Fibroblast of skin of left biceps (primary cell): ENCODE data around the gene QKI.
"Not testable (repeated sequence)": the region's sequence is repeated elsewhere in the genome, so short reads cannot be mapped to it uniquely, and the experiment has no call there.

Source experiments
- DNase-seq, 2 experiments: peaks; one replicate each; pipeline ENCODE4 v3.0.0-alpha.2; 2013; ENCODE audit warnings: low read depth in 2 of 2

Gene QKI

DNA sequence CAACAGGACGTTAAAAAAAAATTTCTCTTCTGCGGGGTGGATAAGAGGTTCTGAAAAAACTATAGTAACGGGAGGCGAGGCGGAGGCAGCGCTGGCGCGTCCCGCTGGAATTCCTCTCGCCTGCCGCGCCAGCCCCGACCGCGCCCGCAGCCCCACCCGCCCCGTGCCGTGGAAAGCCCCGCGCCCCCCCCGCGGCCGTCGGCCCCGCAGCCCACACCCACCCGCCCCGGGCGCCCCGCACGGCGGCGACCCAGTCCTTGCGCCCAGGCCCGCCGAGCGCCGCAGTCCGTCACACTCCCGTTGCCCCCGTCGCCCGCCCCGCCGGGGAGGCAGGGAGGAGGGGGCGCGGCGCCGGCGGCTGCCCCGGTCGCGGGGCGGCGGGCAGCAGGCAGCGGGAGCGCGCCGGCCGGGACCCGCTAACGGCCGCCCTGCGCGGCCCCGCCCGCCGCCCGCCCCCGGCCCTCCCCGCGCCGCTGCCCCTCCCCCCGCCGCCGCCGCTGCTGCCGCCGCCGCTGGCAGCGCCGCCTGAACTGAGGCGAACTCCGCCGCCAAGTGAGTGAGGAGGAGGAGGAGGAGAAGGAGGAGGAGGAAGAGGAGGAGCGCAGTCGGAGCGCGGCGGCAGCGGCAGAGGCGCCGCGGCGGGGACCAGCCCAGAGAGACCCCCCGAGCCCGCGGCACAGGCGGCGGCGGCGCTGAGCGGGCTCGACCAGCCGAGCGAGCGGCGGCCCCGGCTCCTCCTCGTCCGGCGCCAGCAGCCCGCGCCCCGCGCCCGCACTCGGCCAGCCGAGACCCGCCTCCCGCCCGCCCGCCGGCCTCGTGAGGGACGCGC is at the start of gene QKI:
Gene QKI, plus strand, starts transcription at position 602 of the 829 bp plus-strand sequence. CDS start 476 bp downstream, outside the sequence.
- DNase-seq: peak; percentile 66 to 67

DNA sequence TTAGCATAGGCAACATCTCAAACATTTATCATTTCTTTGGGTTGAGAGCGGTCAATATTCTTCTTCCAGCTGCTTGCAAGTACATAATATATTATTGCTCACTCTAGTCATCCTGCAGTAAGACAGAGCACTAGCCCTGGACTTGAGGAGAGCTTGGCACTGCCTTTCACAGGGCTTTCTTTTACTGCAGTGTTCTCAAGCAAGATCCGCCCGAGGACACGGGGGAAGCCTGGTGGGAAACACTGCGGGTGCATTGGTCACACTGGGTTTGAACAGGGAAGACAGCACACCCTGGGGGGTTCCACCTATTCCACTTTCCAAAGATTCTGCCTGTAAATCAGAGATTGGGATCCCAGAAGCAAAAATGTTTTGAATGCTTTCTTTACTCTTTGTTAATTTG is 48.2 kb upstream of the QKI start:
- no peak for DNase-seq

DNA sequence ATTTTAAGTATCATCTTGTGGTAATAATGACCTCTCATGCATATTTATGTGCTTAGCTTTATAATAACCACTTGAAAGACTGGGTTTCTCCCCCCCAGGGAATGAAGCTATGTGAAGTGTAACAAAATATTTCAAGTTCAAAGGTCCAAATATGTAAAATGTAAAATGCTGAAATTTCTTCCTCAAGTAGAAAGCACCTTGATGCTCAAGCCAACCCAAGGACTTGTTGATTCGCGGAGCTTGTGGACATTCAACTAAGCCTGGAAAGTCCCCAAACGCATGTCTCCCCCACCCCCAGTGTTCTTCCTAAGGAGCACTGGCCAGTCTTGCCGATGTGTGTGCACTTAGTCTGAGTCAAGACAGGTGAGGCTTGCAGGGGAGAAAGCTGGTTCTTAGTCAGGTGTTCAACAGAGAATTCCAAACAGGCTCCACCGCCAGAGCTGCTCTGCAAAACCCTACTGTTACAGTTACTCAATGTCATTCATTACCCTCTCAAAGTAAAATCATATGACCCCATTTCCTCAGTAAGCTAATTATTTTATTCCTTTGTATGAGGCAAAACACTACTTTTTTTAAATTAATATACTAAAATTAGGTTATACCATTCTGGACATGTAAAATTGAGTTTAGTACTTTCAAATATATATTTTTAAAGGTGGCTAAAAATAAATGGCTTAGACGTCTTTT is 46.9 kb upstream of the QKI start:
- DNase-seq: no peak

DNA sequence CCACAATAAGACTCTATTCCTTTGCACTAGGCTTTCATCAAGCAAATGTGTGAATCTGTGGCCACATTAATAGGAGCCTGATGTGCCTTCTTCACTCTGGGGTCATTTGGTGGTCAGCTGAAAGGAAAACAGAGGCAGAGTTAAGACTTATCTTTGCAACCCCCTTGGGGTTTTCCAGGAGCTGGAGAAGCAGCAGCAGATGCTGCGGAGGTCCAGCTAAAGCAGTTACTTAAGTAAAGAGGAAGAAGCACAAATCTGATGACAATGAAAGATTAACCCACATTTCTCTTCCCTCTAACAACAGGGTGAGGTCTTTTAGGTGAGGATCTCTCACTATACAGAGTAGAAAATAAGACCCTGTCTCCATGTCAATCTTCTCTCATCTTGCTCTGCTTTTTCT is 45.4 kb upstream of the QKI start:
- no peak for DNase-seq

DNA sequence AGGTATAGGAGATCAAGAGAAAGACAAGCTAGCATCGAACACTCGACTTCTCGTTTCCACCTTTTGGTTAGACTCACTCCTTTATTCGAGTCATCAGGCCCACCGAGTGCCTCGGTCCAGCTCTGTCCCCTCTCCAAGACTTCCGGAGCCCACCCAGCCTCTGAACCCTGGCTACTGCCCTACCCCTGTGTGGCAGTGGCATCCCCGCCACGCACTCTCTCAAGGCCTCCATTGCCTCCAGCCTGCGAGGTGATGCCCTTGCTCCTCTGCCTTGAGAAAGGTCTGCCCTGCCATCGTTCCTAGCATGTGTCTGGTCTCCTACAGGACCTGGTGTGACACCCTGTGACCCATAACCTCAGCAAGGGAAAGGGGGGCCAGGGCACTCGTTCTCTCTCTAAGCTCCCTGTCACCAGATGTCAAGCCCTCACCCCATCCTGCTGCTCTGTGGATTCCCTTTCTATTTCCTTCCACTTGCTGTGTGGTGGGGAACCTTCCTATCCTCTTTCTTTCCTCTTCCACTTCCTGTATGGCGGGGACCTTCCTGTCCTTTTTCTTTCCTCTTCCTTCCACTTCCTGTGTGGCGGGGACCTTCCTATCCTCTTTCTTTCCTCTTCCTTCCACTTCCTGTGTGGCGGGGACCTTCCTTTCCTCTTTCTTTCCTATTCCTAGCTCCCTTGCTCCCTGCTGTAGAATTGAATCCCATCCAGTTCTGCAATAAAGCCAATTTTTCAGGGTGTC is 44.7 kb upstream of the QKI start:
- DNase-seq: no peak

DNA sequence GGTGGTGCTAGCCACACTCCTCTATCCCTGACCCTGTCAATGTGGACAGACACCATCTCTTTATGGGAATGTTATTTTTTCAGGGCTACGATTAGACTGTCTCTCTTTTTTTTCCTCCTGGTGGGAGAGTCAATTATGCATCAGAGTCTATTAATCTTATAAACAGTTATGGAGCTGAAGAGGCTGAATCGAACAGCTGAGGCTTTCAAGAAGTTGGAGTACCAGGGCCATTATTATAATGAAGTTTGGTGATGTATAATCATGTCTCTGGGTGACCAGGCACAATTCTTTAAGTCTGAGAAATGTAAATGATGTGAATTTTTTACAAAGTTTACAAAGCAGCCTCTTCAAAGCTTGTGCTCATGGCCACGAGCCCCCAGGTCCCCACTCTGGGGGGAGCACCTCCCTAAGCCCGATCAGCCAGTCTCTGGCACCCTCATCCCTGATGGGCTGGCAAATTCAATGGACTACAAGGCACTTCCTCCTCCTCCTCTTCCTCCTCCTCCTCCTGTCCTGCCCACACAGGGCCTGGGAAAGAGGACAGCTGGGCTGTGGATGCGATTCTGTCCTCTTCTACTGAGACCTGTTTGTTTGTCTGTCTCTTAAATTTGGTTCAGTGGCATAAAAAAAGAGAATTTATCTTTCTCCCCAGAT is 43.9 kb upstream of the QKI start:
- no peak for DNase-seq

DNA sequence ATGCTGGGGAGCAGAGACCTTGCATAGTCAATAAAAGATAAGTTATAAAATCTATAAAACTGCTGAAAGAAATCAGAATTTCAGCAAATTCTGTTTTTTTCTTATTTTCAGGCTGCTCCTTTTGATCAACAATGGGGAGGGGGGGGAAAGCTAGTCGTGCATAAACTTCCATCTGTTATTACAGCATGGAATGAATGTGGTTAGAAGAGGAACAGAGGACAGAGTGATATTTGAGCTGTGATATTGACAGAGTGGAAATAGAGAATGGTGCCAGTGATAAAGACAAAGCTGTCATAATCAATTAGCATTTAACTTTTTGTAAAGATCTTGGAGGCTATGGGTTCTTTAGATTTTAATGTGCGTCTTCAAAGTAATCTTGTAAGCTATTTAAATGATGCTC is 43.4 kb upstream of the QKI start:
- no peak for DNase-seq

DNA sequence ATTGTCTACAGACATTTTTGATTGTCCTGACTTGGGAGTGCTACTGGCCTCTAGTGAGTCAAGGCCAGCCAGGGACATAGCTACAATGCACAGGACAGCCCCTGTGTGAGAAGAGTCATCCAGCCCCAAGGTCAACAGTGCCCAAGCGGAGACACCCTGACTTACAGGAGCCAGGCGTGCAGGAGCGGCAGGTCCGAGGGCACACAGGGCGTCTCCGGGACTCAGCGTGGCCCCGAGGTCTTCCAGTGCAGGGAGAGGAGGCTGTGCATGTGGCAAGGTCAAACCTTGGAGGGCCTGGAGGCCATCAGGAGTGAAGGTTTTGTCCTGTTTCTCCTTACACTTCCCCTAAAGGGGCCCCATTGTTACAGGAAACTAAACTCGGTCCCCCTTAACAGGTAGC is 41.3 kb upstream of the QKI start:
- DNase-seq: no peak

DNA sequence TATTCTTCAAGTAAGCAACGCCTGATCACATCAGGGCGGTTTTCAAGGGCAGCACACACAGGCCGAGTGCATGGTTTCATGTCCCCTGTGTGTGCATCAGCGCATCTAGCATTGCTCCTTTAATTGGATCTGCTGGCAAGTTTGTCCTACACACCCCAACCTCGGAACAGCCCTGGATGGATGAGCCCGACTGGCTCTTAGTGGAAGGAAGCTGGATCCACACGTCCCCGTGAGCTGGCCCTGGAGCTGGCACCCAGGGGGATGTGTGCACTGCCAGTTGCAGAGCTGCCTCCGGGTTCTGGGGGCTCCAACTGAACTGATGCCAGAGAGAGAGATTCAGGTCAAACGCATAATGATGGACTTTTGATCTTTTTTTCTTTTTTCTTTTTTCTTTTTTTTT is 39.2 kb upstream of the QKI start:
- no peak for DNase-seq

DNA sequence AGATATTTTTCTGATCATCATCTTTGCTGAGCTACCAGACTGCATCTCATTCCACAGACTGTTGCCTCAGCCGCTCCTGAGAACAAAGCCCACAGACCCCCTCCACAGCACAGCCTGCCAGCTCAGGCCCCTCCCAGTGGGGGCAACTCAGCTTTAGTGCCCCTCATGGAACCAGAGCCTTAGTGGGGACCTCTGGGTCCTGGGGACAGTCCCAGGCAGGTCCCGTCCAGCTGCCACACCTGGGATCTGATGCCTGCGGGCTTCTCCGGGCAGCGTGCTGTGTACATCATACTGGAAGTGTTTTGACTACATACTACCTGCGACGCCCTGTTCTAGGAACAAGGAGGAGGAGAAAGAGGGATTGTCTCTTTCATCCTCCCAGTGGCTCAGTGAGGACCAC is 38.3 kb upstream of the QKI start:
- DNase-seq: no peak

DNA sequence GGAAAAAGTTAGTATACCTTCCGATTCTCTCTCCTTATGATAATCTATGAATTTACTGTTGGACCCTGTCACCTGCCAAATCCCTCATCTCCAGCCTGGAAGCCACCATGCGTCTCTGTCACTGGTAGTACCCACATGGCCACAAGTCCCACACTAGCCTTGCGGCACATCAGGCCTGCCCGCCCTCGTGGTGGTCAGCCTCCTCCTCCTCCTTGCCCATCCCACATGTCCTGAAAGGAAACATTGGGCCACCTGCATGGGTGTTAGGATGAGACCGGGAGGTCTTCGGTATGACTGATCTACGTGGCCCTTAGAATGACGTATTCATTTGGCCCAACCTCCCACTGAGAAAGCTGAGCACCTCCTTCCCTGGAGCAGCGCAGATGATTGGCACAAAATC is 37.0 kb upstream of the QKI start:
- no peak for DNase-seq

DNA sequence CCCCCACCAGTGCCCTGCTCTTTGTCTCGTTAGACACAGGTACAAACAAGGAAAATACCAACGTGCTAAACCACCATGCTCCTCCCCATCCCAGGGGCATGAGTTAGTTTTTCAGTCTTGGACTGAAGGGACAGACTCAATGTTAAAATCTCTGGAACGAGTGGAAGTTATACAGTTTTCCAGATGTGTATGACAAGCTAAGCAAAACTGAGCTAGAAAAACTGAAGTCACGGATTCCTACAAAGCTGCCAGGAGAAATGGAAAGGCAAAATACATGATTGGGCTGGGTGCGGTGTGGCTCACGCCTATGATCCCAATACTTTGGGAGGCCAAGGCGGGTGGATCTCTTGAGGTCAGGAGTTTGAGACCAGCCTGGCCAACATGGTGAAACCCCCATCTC is 34.3 kb upstream of the QKI start:
- DNase-seq: no peak

DNA sequence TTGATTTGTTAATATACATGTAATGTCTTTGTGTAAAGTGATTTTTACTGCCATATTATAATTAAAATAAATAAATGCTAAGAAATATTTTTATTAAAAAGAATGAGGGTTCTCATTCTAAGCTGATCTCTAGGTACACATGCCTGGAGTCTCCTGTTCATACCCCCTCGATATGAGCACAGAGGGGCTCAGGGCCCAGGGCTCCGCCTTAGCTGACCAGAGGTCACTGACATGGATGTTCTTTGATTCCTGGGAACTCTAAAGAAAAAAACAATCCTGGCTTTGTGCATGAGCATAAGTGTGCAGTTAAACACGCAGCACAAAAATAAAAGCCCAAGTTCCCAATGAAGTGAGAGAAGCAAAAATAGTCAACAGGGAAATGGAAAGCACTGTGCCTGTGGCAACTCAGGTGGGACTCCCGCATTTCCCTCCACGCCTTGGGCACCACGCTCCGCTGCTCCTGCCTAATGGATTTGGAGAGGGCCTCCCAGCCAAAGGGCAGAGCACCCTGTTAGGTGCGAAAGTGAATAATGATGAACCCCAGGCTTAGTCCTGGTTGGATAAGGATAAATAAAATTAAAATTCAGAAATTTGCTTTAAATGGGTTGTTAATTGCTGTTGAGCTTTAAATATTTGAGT is 33.3 kb upstream of the QKI start:
- DNase-seq: no peak

DNA sequence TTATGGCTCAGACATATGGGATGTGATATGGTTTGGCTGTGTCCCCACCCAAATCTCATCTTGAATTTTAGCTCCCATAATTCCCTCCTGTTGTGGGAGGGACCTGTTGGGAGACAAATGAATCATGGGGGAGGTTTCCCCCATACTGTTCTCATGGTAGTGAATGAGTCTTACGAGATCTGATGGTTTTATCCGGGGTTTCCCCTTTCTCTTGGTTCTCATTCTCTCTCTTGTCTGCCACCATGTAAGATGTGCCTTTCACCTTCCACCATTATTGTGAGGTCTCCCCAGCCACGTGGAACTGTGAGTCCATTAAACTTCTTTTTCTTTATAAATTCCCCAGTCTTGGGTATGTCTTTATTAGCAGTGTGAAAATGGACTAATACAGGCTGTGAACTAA is 31.1 kb upstream of the QKI start:
- DNase-seq: not testable (repeated sequence)

DNA sequence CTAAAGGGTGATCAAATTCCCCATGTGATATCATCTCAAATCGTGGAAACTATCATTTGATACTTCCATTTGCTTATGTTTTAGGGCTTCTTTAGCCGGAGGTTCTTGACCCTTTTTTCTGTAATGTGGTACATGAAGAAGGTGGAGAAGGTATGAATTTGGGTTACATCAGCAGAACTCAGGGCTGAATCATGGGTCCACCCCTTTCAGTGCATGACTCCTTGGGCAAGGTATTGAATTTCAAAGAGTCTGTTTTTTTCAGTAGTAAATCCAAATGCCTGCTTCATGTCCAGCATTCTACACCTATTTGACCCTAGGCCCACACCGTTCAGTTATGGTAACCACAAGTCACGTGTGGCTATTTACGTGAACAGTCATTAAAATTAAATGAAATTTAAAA is 30.6 kb upstream of the QKI start:
- no peak for DNase-seq

DNA sequence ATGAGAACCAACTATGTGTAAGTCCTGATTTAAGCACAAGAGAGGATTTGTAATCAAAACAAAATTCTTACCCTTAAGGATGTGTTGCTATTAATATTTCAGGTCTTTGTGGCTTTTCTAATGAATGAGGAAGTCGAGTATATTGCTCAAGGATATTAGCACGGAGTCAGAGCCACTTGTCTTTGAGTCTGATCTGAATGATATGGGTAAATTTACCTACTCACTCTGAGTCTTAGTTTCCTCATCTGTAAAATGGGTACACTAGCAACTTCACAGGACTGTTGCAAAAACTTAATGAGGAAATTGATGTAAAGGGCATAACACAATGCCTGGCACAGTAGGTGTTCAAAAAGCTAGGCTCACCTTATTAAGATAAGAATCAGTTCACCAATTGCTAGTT is 30.0 kb upstream of the QKI start:
- DNase-seq: no peak

DNA sequence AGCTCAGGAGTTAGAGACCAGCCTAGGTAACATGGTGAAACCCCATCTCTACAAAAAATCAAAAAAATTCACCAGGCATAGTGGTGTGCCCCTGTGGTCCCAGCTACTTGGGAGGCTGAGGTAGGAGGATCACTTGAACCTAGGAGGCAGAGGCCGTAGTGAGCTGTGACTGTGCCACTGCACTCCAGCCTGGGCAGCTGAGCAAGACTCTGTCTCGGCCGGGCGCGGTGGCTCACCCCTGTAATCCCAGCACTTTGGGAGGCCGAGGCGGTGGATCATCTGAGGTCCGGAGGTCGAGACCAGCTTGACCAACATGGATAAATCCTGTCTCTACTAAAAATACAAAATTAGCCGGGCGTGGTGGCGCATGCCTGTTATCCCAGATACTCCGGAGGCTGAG is 29.0 kb upstream of the QKI start:
- not testable (repeated sequence) for DNase-seq

DNA sequence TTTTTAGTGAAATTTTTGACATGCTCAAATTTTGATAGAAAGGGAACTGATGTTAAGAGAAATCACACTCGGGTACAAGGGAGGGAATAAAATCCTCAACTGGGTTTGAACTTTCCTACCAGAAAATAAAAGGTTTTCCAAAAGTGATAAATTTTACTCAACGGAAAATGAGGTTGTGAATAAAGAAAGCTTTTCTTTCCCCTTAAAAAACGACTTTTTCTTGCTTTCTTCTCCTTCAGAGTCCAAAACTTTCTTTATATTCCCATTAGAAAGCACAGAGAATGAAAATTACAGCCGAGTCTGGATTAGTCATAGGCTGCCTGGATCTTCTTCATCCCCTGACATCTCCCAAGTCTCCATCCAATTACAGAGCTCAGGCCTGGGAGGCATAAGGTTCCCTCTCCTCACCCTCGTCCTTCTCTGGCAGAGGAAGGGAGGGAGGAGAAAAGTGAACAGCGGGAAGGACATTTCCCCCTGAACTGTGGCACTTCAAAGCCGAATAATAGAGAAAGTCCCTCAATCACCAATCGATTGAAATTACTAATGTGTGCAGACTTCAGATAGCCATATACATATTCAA is 28.1 kb upstream of the QKI start:
- DNase-seq: no peak

DNA sequence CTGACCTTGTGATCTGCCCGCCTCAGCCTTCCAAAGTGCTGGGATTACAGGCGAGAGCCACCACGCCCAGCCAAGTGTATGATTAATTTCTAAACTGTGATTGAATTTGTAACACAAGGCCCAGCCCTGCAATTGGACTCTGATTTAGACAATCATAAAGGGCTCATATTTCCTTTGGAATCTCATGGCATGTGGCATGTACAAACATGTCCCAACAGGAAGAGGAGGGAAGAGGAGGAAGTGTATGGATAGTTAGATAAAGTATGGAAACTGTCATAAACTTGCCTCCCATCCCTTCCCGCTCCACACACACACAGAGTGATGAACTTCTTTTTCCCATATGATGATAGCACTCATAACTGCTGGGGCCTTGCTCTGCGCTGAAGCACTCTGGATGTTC is 27.2 kb upstream of the QKI start:
- DNase-seq: no peak

DNA sequence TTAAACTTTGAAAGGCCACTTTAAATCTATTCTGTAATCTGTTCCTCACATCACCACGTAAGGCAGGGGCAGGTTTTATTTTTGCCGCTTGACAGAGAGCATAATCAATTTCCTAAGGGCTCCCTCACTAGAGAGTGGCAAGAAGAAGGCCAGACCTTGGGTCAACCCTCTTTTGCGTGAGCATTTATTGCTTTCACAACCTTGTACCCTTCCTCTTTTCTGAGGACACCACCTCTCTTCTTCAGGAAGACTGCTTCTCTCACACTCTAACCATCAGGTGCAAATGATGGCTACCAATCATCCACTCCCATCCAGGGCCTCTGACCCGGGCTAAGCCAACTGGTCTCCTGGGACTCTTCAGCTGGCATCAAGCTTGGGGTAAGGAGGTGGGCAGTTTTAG is 25.2 kb upstream of the QKI start:
- no peak for DNase-seq

DNA sequence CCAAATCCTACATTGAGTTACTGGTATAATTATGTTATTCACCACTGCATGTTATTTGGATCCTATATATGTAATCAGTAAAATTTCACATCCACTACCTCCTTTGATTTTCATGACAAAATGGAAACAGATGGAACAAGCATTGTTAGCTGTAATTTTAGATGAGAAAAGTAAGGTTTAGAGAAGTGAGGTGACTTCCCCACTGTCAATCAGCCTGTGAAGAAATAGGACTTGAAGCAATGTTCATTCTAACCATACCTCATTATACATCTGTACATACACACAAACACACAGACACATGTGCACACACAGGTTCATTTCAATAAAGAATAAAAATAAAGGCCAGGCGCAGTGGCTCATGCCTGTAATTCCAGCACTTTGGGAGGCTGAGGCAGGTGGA is 23.7 kb upstream of the QKI start:
- DNase-seq: no peak
